ENCODE data around the gene BANK1. TPM values are rescaled to one million over a fixed set of nuclear protein-coding genes. Genes with fewer than 3 reads are reported as not detected.

Gene BANK1
- total and polyA plus RNA-seq, 2 of the 8 experiments (the other 6 are each of a cell fraction or from before 2014, with no cell fraction given) = 0.59 to 0.93 TPM

- Histone ChIP-seq H4K91ac (replicated peaks; ENCODE audit: insufficient read length, low read length) (no peak overlapping the region), H2AK5ac (ENCODE audit: low read depth, low read length) (no peak overlapping the region), H2BK120ac (replicated peaks; ENCODE audit: low read depth, low read length) (no peak overlapping the region), H3K4me1 (replicated peaks in 1 of 4; ENCODE audit: control insufficient read depth in 3 of 4, insufficient read depth in 4 of 4, low read length in 3 of 4) (no peaks in the 10 kb centered on the region), H4K8ac (ENCODE audit: extremely low read depth, insufficient read depth, low read length) (no peak overlapping the region), H2BK15ac (ENCODE audit: low read length) (no peak overlapping the region), H2BK5ac (ENCODE audit: low read depth, low read length) (no peak overlapping the region), H3K27me3 (replicated peaks in 1 of 4; ENCODE audit: control insufficient read depth in 3 of 4, extremely low read depth in 1 of 4, insufficient read depth in 3 of 4, low read length in 3 of 4) (no peaks in the 10 kb centered on the region), H3K14ac (ENCODE audit: insufficient read length) (no peak overlapping the region), H3K79me2 (ENCODE audit: control insufficient read depth in 1 of 2, insufficient read depth in 2 of 2, low read length in 2 of 2) (no peaks in the 10 kb centered on the region), H3K9me3 (ENCODE audit: insufficient read depth in 2 of 2, low read depth in 1 of 2, low read length in 1 of 2) (no peaks in the 10 kb centered on the region), H3K18ac (ENCODE audit: extremely low read depth, low read length) (no peak overlapping the region), H3K23me2 (ENCODE audit: low read depth, low read length) (no peaks in the 10 kb centered on the region), H2AFZ (ENCODE audit: low read length) (no peak overlapping the region), H3K56ac (replicated peaks; ENCODE audit: insufficient read length, low read depth, low read length) (no peak overlapping the region), H3K27ac (ENCODE audit: low read depth, low read length) (no peak overlapping the region), H3K4me2 (ENCODE audit: insufficient read depth in 1 of 2, low read depth in 2 of 2, low read length in 2 of 2) (no peak overlapping the region), H2BK12ac (ENCODE audit: low read depth, low read length) (no peak overlapping the region), H3K36me3 (ENCODE audit: control insufficient read depth in 2 of 4, insufficient read depth in 4 of 4, low read length in 3 of 4) (no peaks in the 10 kb centered on the region), H3K9ac (replicated peaks in 1 of 4; ENCODE audit: extremely low read depth in 1 of 4, low read depth in 3 of 4, low read length in 3 of 4) (no peak overlapping the region), H4K5ac (ENCODE audit: insufficient read length, low read depth, low read length) (no peak overlapping the region), H3K79me1 (ENCODE audit: low read depth, low read length) (no peaks in the 10 kb centered on the region), H3K23ac (ENCODE audit: insufficient read length) (no peak overlapping the region), H3K4ac (replicated peaks; ENCODE audit: insufficient read length, low read depth, low read length) (no peak overlapping the region), H3K4me3 (ENCODE audit: extremely low read depth in 1 of 4, insufficient read depth in 2 of 4, low read depth in 3 of 4, low read length in 4 of 4) (no peak overlapping the region), H2BK20ac (ENCODE audit: low read length) (no peak overlapping the region), H4K20me1 (replicated peaks in 1 of 2; ENCODE audit: control insufficient read depth in 1 of 2, insufficient read depth in 2 of 2, low read length in 2 of 2) (no peaks in the 10 kb centered on the region)
- DNase-seq (ENCODE audit: low read depth in 1 of 2, low spot score in 2 of 2) (no peak), FAIRE-seq (no peak)
- CTCF ChIA-PET (ENCODE audit: partially characterized antibody) = interaction anchor here (0.6 kb wide), 1 partner anchor 816 kb away, joined by 3 read pairs; no protein-coding TSS in a partner anchor
- 79% methylated on average over 2 of the region's 2 CpGs; no CpG with 5 or more reads in 1 of the 2 experiments for WGBS, 2 experiments (ENCODE audit: extremely low coverage in 1 of 2, insufficient coverage in 1 of 2, insufficient read length in 1 of 2, insufficient replicate concordance in 2 of 2, low coverage in 1 of 2, low lambda C conversion rate in 2 of 2, missing lambda C conversion rate in 1 of 2)
- TF ChIP-seq RBBP5 (IDR thresholded peaks at IDR 0.05; ENCODE audit: borderline replicate concordance, low read depth, low read length) (no peak), KDM4A (IDR thresholded peaks at IDR 0.05; ENCODE audit: low read depth, low read length, severe bottlenecking) (no peak), SIX5 (IDR thresholded peaks at IDR 0.05; ENCODE audit: low read depth, low read length) (no peak), BRCA1 (IDR thresholded peaks at IDR 0.05; ENCODE audit: low read depth, low read length) (no peak), CHD1 (IDR thresholded peaks at IDR 0.05; ENCODE audit: low read depth, low read length) (no peak), EP300 (IDR thresholded peaks at IDR 0.05; ENCODE audit: borderline replicate concordance in 1 of 2, low read depth in 2 of 2, low read length in 2 of 2) (no peak), POLR2A (IDR thresholded peaks at IDR 0.05; ENCODE audit: control extremely low read depth in 1 of 2, low read depth in 2 of 2, low read length in 2 of 2) (no peak), CREB1 (IDR thresholded peaks at IDR 0.05) (no peak), JUN (IDR thresholded peaks at IDR 0.05; ENCODE audit: low read depth, low read length) (no peak)
- POLR2A ChIA-PET (ENCODE audit: partially characterized antibody) = no interaction called here
These were observed 36.8 kb upstream of the BANK1 start for GRCh38 chr4:101753721-101754120.
